Activated CD4-positive, alpha-beta memory T cell treated with anti-CD3 and anti-CD28 coated beads for 36 hours (primary cell): Measurements from ENCODE around the gene TPI1. TPM values are rescaled to one million over a fixed set of nuclear protein-coding genes. Genes with fewer than 3 reads are reported as not detected.

Source experiments
- CTCF ChIA-PET: fragments of 350-600 bp; sonication (Branson Sonifier 250); formaldehyde crosslinking; loops from one replicate; lab custom pipeline; 2021; ENCODE audit warnings: antibody characterized with exemption, inconsistent platforms; lab: Charles Lee
- POLR2A ChIA-PET: fragments of 350-600 bp; sonication (Branson Sonifier 250); formaldehyde crosslinking; loops from one replicate; lab custom pipeline; 2021; ENCODE audit warnings: antibody characterized with exemption; lab: Charles Lee
- DNase-seq: peaks from one replicate; pipeline ENCODE4 v3.0.0-alpha.2; 2020
- H3K27ac Mint-ChIP-seq: one replicate; pipeline ENCODE4 v1.8.0; 2021; ENCODE audit warnings: mixed read lengths
- H3K27me3 Mint-ChIP-seq: one replicate; pipeline ENCODE4 v1.8.0; 2021; ENCODE audit warnings: mixed read lengths
- H3K36me3 Mint-ChIP-seq: one replicate; pipeline ENCODE4 v1.8.0; 2021; ENCODE audit warnings: mixed read lengths
- H3K4me1 Mint-ChIP-seq: one replicate; pipeline ENCODE4 v1.8.0; 2021; ENCODE audit warnings: low read depth, mixed read lengths
- H3K4me3 Mint-ChIP-seq: one replicate; pipeline ENCODE4 v1.8.0; 2021; ENCODE audit warnings: mild to moderate bottlenecking, mixed read lengths
- H3K9me3 Mint-ChIP-seq: one replicate; pipeline ENCODE4 v1.8.0; 2021; ENCODE audit warnings: mixed read lengths
- intact Hi-C: fragments of 100-400 bp; cut with micrococcal nuclease; formaldehyde crosslinking; loops from one replicate; pipeline ENCODE4 v1.15.1; 2023
- total RNA-seq, 2 experiments: library from RNA; stranded (reverse); gene quantifications; one replicate each; pipeline ENCODE4 v1.2.3, GENCODE V29; 2021

The TPI1 gene
- total RNA-seq, 2 experiments from 2014 or later, result 1,432 to 1,495 TPM

DNA sequence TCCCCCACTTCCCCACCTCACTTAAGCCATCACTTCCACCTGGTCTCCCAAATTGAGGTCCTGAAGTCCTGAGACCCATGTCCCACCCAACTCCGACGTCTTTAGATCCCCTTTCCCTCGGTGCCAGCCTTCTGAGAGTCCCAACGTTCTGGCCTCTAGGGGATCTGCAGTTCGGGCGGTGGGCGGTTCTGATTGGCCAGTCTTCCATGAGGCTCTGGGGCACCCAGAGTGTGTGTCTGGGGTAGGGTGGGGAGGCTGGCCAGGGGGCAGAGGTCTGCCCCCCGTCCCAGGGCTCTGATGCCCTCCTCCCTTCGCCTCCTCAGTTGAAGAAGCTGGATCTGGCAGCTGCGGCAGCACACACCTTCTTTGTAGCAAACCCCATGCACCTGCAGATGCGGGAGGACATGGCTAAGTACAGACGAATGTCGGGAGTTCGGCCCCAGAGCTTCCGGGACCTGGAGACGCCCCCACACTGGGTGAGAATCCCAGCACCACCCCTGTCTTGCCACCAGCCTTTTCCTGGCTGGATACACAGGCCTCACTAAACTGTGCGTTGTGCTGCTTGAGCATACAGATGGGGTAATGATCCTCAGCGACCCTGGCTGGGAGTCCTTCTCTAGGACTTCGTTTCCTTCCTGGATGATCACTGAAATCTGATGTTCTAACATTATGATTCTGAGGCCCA is 37.7 kb upstream of the TPI1 start:
- no peaks in the 10 kb centered on the region for H3K36me3 Mint-ChIP-seq
- ChIA-PET CTCF (interaction anchor here (0.9 to 2.8 kb wide), 9 partner anchors 9 to 76 kb away, joined by 3 to 16 read pairs (median 3); partner anchors contain the start of gene MLF2), POLR2A (interaction anchor here (1.0 to 2.2 kb wide), 7 partner anchors 11 to 106 kb away, joined by 3 to 7 read pairs (median 5); partner anchors contain the start of genes CD4, CDCA3, COPS7A and GNB3)
- peak overlapping the region; percentile 77 for H3K4me3 Mint-ChIP-seq
- H3K9me3 Mint-ChIP-seq, result no peaks in the 10 kb centered on the region
- DNase-seq, result no peak
- H3K27ac Mint-ChIP-seq, result no peak overlapping the region
- peaks cover 19% of the 10 kb centered on the region for H3K4me1 Mint-ChIP-seq
- intact Hi-C loops, result loop anchor here (5.0 kb wide), 2 partner anchors 142 to 212 kb away; partner anchors contain the start of gene ZNF384
- peaks cover 26% of the 10 kb centered on the region for H3K27me3 Mint-ChIP-seq

DNA sequence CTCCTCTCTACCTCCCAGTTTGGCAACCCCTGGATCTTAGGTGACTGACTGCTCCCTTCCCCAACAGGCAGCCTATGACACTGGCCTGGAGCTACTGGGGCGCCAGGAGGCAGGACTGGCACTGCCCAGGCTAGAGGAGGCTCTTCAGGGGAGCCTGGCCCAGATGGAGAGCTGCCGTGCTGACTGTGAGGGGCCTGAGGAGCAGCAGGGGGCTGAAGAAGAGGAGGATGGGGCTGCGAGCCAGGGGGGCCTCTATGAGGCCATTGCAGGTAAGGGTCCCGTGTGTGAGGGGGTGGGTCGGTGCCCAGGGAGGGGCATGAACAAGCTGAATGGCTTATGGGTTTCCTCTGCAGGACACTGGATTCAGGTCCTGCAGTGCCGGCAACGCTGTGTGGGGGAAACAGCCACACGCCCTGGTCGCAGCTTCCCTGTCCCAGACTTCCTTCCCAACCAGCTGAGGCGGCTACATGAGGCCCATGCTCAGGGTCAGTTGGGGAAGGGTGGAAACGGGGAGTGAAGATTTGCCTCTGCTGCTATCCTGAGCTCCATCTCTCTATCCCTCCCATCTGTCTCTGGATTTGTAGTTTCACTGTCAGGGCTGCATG is 36.9 kb upstream of the TPI1 start:
- no peak overlapping the region for H3K27ac Mint-ChIP-seq
- no peak for DNase-seq

DNA sequence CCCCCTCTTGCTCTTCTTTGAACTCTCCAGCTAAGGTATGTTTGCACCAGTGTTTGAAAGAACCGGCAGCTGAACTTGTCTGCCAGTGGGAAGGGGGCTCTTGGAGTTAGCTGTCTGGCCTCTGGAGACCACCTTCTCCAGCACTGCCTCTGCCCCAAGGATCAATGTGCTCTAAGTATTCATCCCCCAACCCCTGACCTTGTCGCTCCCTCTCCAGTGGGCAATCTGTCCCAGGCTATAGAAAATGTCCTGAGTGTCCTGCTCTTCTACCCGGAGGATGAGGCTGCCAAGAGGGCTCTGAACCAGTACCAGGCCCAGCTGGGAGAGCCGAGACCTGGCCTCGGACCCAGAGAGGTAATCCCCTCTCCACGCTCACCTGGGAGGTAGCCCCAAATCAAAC is 36.3 kb upstream of the TPI1 start:
- CTCF ChIA-PET, result interaction anchor here (0.9 to 2.7 kb wide), 5 partner anchors 8 to 78 kb away, joined by 3 to 16 read pairs (median 3); partner anchors contain the start of genes GPR162 and MLF2
- peaks cover 23% of the 10 kb centered on the region for H3K27me3 Mint-ChIP-seq
- H3K4me1 Mint-ChIP-seq, result peaks cover 18% of the 10 kb centered on the region
- no peak for DNase-seq
- H3K9me3 Mint-ChIP-seq, result no peaks in the 10 kb centered on the region
- H3K36me3 Mint-ChIP-seq, result no peaks in the 10 kb centered on the region
- H3K4me3 Mint-ChIP-seq, result no peak overlapping the region
- POLR2A ChIA-PET, result interaction anchor here (0.5 to 1.0 kb wide), 2 partner anchors 26 to 78 kb away, joined by 3 to 4 read pairs; partner anchors contain the start of gene MLF2
- no peak overlapping the region for H3K27ac Mint-ChIP-seq
- intact Hi-C loops, result no loop called here

More for the DNA sequence above, 36.9 kb upstream of the TPI1 start:
- H3K36me3 Mint-ChIP-seq, result no peaks in the 10 kb centered on the region
- H3K9me3 Mint-ChIP-seq, result no peaks in the 10 kb centered on the region
- H3K4me1 Mint-ChIP-seq, result peaks cover 18% of the 10 kb centered on the region
- ChIA-PET CTCF (interaction anchor here (0.9 to 2.7 kb wide), 5 partner anchors 8 to 77 kb away, joined by 3 to 16 read pairs (median 3); partner anchors contain the start of genes GPR162 and MLF2), POLR2A (interaction anchor here (0.5 to 2.2 kb wide), 3 partner anchors 21 to 77 kb away, joined by 3 to 6 read pairs (median 4); partner anchors contain the start of genes CDCA3, MLF2 and USP5)
- H3K27me3 Mint-ChIP-seq, result peaks cover 25% of the 10 kb centered on the region
- no peak overlapping the region for H3K4me3 Mint-ChIP-seq
- intact Hi-C loops, result no loop called here

DNA sequence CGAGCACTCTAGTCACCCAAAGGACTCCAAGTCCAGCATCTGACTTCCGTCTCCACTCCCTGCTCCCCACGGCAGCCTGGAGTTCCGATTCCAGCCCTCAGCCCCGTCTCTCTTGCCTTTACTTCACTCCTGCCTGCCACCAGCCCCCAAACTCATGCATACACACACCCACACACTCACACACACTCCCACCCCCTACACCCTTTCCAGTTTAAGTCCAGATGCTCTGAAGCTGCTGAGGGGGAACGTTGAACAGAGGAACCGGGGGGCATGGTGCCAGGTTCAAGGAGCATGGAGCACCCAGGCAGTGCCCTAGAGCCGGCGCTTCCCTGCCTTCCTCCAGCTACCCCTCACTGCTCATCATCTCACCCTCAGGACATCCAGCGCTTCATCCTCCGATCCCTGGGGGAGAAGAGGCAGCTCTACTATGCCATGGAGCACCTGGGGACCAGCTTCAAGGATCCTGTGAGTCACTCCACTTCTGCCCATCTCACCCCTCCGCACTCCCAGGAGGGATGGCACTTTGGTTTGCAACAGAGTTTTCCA is 35.8 kb upstream of the TPI1 start:
- no peak for DNase-seq
- Mint-ChIP-seq H3K4me3 (no peak overlapping the region), H3K9me3 (no peaks in the 10 kb centered on the region), H3K27me3 (peaks cover 18% of the 10 kb centered on the region), H3K27ac (no peak overlapping the region), H3K4me1 (peaks cover 18% of the 10 kb centered on the region), H3K36me3 (no peaks in the 10 kb centered on the region)
- ChIA-PET POLR2A (no interaction called here), CTCF (interaction anchor here (0.9 to 2.7 kb wide), 4 partner anchors 10 to 78 kb away, joined by 3 to 16 read pairs (median 4); partner anchors contain the start of genes GPR162 and MLF2)
- intact Hi-C loops, result no loop called here

DNA sequence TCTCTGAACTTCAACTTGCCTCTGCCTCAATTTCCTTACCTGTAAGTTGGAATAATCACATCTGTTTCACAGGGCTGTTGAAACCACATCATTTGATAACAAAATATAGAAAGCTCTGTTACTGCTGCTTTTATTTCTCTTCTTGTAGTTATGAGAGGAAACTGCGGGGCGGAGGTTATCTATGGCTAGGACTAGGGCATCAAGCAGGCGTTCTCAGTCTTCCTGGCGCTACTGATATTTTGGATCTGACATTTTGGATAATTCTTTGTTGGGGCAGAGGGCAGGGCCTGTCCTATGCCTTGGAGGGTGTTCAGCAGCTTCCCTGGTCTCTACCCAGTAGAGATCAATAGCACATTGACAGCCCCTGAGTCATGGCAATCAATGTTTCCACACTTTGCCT is 35.2 kb upstream of the TPI1 start:
- CTCF ChIA-PET, result interaction anchor here (0.6 to 6.0 kb wide), 7 partner anchors 13 to 214 kb away, joined by 3 to 41 read pairs (median 3); partner anchors contain the start of genes CDCA3, MLF2 and USP5
- no peak for DNase-seq
- Mint-ChIP-seq H3K27me3 (peaks cover 14% of the 10 kb centered on the region), H3K4me1 (peaks cover 18% of the 10 kb centered on the region), H3K9me3 (no peaks in the 10 kb centered on the region), H3K36me3 (no peaks in the 10 kb centered on the region), H3K4me3 (no peak overlapping the region), H3K27ac (no peak overlapping the region)
- POLR2A ChIA-PET, result no interaction called here
- intact Hi-C loops, result no loop called here

DNA sequence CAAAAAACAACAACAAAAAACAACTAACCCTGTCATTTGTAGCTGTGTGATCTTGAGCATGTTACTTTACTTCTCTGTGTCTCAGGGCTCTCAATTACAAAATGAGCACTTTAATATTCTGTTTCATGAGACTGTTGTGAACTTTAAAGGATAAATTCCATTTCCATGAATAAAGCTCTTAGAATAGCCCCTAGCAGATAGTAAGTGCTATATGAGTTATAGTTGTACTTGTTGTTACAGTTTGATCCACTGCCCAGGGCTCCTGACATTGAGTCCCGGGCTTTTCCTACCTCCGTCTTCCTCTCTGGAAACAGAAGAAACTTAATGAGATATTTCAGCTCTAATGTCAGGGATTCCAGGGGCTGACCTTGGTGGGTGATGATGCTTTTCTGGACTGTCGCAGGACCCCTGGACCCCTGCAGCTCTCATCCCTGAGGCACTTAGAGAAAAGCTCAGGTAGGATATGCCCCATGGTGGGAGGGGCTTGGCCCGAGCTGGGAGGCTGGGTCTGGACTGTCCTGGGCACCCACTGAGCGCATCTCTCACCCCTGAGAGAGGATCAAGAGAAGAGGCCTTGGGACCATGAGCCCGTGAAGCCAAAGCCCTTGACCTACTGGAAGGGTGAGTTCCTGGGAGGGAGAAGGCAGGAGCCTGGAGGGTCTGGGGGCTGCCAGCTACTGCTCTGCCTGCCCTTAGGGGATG is 34.0 kb upstream of the TPI1 start:
- ChIA-PET POLR2A (interaction anchor here (1.1 kb wide), 1 partner anchor 44 kb away, joined by 5 read pairs; the partner anchor contains the start of gene CD4), CTCF (interaction anchor here (1.0 to 6.0 kb wide), 8 partner anchors 9 to 80 kb away, joined by 3 to 44 read pairs (median 23); partner anchors contain the start of genes CDCA3, MLF2, SPSB2 and USP5)
- H3K27me3 Mint-ChIP-seq, result peaks cover 7% of the 10 kb centered on the region
- intact Hi-C loops, result no loop called here
- H3K9me3 Mint-ChIP-seq, result no peaks in the 10 kb centered on the region
- no peaks in the 10 kb centered on the region for H3K36me3 Mint-ChIP-seq
- H3K27ac Mint-ChIP-seq, result no peak overlapping the region
- H3K4me1 Mint-ChIP-seq, result peaks cover 10% of the 10 kb centered on the region
- no peak overlapping the region for H3K4me3 Mint-ChIP-seq
- DNase-seq, result no peak

DNA sequence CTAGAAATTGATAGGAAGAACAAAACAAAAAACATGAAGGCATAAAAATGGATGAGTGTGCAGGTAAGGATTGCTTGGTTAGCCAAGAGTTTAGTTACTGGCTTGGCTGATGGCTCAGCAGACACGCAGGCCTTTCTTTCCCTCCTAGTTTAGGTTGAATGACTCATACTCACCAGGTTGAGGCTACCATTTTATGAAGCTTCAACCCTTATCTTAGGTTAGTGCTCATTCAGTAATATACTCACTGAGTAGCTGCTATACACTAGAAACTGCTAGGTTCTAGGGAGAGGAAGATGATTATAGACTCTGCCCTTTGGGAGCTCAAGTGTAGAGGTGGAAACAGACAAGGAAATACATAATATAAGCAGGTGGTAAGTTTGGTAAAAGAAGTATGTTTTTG is 33.1 kb upstream of the TPI1 start:
- intact Hi-C loops, result no loop called here
- Mint-ChIP-seq H3K4me3 (no peak overlapping the region), H3K36me3 (no peaks in the 10 kb centered on the region), H3K27me3 (peaks cover 3% of the 10 kb centered on the region), H3K9me3 (no peaks in the 10 kb centered on the region), H3K4me1 (peaks cover 5% of the 10 kb centered on the region), H3K27ac (no peak overlapping the region)
- ChIA-PET CTCF (interaction anchor here (0.8 to 6.0 kb wide), 17 partner anchors 10 to 281 kb away, joined by 3 to 44 read pairs (median 5); partner anchors contain the start of genes CDCA3, COPS7A, GPR162 and MLF2), POLR2A (interaction anchor here (0.8 to 1.8 kb wide), 2 partner anchors 17 to 45 kb away, joined by 3 to 6 read pairs; partner anchors contain the start of genes CD4, CDCA3 and USP5)
- DNase-seq, result no peak

DNA sequence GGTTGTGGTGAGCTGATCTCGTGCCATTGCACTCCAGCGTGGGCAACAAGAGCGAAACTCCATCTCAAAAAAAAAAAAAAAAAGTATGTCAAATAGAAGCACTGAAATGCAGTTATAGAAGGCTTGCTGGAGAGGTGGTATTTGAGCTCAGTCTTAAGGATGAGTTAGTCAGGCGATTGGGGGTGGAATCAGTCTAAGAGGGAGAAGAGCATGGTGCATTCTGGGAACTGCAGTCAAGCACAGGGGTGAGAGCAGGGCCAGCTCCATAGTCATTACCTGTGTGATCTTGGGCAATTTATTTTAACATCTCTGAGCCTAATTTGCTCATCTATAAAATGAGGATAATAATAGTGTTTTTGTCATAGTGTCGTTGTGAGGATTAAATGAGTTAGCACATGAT is 32.5 kb upstream of the TPI1 start:
- no peak overlapping the region for H3K27ac Mint-ChIP-seq
- peaks cover 2% of the 10 kb centered on the region for H3K4me1 Mint-ChIP-seq
- no peaks in the 10 kb centered on the region for H3K27me3 Mint-ChIP-seq
- ChIA-PET POLR2A (interaction anchor here (0.8 to 1.8 kb wide), 2 partner anchors 17 to 45 kb away, joined by 3 to 6 read pairs; partner anchors contain the start of genes CD4, CDCA3 and USP5), CTCF (interaction anchor here (0.8 to 6.0 kb wide), 18 partner anchors 10 to 282 kb away, joined by 3 to 44 read pairs (median 5); partner anchors contain the start of genes CDCA3, COPS7A, GPR162 and MLF2)
- no peak overlapping the region for H3K4me3 Mint-ChIP-seq
- intact Hi-C loops, result no loop called here
- DNase-seq, result no peak
- no peaks in the 10 kb centered on the region for H3K36me3 Mint-ChIP-seq
- H3K9me3 Mint-ChIP-seq, result no peaks in the 10 kb centered on the region

DNA sequence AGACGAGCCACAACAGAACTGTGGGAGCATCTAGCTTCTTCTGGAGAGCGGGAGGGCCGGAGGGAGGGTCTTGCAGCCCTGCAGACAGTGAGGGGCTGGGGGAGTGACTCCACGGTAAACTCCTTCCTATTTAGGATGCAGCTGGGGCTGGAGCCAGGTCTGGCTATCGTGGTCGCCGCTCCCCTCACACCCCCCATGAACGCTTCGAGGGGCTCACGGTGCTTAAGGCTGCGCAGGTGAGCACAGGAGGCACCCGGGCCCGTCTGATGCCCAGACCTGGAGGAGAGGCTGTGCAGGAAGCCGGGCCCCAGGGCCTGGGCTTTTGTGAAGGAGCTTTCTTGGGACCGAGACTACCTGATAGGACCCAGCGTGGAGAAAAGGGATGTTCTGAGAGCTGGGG is 30.5 kb upstream of the TPI1 start:
- CTCF ChIA-PET, result interaction anchor here (1.3 to 6.0 kb wide), 6 partner anchors 8 to 84 kb away, joined by 3 to 44 read pairs (median 32); partner anchors contain the start of genes CDCA3, MLF2 and USP5
- no peak for DNase-seq
- H3K4me3 Mint-ChIP-seq, result no peak overlapping the region
- peaks cover 2% of the 10 kb centered on the region for H3K4me1 Mint-ChIP-seq
- H3K9me3 Mint-ChIP-seq, result no peaks in the 10 kb centered on the region
- no peaks in the 10 kb centered on the region for H3K36me3 Mint-ChIP-seq
- H3K27me3 Mint-ChIP-seq, result no peaks in the 10 kb centered on the region
- intact Hi-C loops, result loop anchor here (1.0 kb wide), 1 partner anchor 32 kb away; no protein-coding TSS in a partner anchor
- H3K27ac Mint-ChIP-seq, result no peak overlapping the region
- POLR2A ChIA-PET, result interaction anchor here (1.4 to 1.9 kb wide), 2 partner anchors 16 to 36 kb away, joined by 5 read pairs; partner anchors contain the start of genes SPSB2 and USP5

DNA sequence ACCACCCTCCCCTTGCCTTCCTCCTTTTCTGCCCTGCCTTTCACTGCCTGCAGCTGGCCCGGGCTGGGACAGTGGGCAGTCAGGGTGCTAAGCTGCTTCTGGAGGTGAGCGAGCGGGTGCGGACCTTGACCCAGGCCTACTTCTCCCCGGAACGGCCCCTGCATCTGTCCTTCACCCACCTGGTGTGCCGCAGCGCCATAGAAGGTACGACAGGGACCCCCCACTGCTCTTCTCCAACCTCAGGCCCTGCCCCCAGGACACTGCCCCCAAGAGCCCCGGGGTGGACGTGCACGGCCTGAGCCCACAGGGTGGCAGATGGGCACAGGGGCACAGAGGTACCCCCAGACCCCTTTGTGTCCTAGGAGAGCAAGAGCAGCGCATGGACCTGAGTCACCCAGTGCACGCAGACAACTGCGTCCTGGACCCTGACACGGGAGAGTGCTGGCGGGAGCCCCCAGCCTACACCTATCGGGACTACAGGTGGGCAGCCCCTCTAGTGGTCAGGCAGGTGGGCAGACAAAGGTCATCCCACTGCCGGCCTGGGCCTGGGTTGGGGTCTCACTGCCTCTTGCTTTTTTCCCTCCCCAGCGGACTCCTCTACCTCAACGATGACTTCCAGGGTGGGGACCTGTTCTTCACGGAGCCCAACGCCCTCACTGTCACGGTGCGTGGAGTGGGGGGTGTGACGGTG is 29.8 kb upstream of the TPI1 start:
- POLR2A ChIA-PET, result interaction anchor here (1.4 to 1.9 kb wide), 2 partner anchors 15 to 35 kb away, joined by 5 read pairs; partner anchors contain the start of genes SPSB2 and USP5
- H3K9me3 Mint-ChIP-seq, result no peaks in the 10 kb centered on the region
- intact Hi-C loops, result no loop called here
- peaks cover 2% of the 10 kb centered on the region for H3K4me1 Mint-ChIP-seq
- H3K4me3 Mint-ChIP-seq, result no peak overlapping the region
- H3K27ac Mint-ChIP-seq, result no peak overlapping the region
- H3K27me3 Mint-ChIP-seq, result no peaks in the 10 kb centered on the region
- CTCF ChIA-PET, result interaction anchor here (4.3 to 6.0 kb wide), 3 partner anchors 13 to 84 kb away, joined by 30 to 44 read pairs (median 41); partner anchors contain the start of genes CDCA3, MLF2 and USP5
- DNase-seq, result no peak
- H3K36me3 Mint-ChIP-seq, result no peaks in the 10 kb centered on the region
